ENCODE results near the gene C1S.
"Not testable (repeated sequence)": the region's sequence is repeated elsewhere in the genome, so short reads cannot be mapped to it uniquely, and the experiment has no call there.

The C1S gene

DNA sequence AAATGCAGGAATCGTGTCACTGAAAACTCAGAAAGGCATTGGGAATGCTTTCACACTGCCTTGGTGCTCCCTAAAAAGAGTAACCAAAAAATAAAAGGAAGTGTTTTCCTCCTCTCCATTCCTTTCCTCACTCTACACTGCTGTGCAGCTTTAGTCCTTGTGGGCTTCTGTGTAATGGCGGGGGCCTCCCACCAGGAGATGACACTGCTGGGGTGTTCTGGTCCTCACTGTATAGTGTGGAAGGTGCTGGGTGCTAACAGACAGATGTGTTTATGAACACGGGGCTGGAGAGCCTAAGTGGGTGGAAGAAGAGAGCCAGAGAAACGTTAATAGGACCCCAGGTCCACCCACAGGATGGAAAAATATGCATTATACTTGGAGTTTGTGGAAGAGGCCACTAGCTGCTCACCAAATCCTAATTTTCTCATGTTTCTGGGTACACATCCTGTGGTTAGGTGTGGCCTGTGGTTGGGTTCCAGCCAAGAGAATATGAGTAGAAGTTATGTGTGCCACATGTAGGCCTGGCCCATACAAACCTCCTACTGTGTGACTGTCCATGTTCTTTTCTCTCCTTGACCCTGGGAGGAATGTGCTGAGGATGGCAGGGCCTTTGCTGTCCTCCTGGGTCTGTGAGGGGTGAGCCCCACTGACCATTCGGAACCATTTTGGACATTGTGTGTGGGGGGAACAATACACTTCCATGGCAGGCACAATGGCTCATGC is 14.0 kb upstream of the C1S start:
- no peak for DNase-seq (ENCODE audit: low read depth)

DNA sequence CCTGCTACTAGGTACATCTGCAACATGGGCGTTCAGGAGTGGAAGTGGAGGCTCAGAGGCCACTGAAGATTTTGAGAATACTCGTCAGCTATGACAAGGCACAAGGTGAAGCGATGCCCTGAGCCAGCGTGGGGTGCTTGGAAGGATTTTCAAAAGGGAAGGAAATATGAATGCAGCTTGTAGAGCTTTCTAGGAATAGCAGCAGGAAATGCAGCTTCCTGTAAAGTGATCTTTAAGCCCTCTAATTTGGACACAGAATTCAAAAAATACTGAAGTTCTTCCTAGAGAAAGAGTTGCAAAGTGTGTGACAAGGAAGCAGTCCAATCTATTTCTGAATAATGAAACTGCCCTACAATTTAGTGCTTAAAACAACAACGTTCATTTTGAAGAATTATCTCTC is 13.2 kb upstream of the C1S start:
- DNase-seq (ENCODE audit: low read depth), result no peak

DNA sequence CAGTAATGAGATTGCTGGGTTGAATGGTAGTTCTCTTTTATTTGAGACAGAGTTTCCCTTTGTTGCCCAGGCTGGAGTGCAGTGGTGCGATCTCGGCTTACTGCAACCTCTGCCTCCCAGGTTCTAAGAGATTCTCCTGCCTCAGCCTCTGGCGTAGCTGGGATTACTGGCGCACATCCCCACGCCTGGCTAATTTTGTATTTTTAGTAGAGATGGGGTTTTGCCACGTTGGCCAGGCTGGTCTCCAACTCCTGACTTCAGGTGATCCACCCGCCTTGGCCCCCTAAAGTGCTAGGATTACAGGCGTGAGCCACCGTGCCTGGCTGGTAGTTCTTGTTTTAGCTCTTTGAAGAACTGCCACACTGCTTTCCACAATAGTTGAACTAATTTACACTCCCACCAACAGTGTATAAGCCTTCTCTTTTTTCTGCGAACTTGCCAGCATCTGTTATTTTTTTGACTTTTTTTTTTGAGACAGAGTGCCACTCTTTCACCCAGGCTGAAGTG is 11.0 kb upstream of the C1S start:
- DNase-seq (ENCODE audit: low read depth), result not testable (repeated sequence)

DNA sequence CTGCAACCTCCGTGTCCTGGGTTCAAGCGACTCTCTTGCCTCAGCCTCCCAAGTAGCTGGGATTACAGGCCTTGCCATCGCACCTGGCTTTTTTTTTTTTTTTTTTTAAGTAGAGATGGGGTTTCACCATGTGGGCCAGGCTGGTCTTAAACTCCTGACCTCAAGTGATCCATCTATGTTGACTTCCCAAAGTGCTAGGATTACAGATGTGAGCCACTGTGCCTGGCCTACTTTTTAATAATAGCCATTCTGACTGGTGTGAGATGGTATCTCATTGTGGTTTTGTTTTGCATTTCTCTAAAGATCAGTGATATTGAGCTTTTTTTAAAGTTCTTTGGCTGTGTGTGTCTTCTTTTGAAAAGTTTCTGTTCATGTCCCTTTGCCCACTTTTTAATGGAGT is 10.5 kb upstream of the C1S start:
- not testable (repeated sequence) for DNase-seq (ENCODE audit: low read depth)

DNA sequence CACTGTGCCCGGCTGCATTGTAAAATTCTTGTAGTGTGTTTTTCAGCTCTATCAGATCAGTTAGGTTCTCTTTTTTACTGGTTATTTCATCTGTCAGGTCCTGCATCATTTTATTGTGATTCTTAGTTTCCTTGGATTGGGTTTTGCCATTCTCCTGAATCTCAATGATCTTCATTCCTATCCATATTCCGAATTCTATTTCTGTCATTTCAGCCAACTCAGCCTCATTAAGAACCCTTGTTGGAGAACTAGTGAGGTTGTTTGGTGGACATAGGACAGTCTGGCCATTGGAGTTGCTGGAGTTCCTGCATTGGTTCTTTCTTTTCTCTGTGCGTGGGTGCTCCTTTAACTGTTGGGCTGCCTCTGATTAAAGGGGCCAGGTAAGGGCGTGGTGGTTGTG is 5.6 kb upstream of the C1S start:
- no peak for DNase-seq (ENCODE audit: low read depth)

DNA sequence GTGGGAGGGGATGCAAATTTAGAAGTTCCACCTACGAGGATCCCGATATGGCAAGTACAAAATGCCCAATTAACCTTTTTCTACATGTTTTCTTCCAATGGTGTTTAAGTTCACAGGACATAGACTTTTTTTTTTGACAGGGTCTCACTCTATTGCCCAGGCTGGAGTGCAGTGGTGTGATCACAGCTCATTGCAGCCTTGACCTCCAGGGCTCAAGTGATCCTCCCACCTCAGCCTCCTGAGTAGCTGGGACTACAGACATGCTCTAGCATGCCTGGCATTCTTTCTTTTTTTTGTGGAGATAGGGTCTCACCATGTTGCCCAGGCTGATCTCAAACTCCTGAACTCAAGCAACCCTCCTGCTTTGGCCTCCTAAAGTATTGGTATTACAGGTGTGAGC is 4.8 kb upstream of the C1S start:
- not testable (repeated sequence) for DNase-seq (ENCODE audit: low read depth)

DNA sequence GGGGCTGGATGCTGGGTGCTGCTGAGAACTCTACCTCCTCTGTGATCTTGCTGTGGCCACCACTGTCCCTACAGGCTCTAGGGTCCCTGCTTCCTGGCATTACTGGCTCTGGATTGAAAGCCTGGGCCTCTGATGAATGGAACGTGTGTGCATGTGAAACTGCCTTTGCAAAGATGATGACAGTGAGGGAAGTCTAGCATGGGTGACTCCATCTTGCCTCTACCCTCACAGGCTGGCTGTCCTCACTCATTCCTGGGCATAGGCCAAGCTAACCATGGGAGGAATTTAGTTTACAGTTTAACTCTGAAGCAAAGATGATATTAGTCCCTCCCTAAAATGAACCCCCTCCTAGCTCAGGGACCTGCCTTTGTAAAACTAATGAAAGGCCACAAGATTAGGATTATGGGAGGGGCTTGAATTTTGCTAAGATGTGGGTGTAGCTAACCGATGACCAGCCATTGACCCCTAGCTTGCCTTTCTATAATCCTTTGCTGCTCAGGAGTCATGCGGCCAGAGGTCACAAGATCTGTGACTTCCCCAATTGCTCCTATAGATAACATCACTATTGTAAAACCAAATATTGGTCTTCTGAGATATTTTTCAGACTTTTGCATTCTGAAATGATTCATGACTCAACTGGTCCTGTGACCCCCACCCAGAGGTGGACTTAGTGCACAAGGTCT is 2.2 kb upstream of the C1S start:
- DNase-seq (ENCODE audit: low read depth), result no peak

DNA sequence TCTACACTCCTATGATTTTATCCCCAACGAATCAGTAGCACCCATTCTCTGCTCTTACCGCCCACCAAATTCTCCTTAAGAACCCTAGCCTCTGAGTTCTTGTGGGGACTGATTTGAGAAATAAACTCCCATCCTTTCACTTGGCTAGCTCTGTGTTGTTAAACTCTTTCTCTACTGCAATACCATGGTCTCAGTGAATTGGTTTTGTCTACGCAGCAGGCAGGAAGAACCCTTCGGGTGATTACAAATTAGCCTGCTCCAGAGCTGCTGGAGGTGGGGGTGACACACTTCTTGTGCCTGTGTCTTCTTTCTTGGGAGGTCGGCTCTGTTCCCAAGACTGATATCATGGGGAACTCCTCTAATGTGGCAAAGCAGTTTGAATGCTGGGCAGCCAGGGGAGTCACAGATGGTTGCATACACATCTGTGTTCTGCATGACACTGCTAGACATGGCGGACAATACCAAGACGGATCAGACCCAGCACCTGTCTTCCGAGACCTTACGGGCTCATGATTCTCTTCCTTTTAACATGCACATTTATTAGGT is 1.6 kb upstream of the C1S start:
- DNase-seq (ENCODE audit: low read depth), result no peak

DNA sequence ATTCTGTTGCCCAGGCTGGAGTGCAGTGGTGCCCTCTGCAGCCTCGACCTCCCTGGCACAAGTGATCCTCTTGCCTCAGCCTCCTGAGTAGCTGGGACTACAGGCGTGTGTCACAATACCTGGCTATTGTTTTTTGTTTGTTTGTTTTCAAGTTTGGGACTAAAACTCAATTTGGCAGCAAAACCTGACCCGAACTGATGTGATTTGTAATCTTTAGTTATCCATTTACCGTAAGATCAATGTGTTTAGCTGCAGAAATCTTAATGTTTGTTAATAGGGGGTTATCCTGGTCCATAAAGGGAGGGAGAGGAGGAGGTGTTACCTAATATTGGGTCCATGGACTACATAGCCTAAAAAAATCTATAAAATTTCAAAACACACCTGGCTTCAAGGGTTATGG is 738 bp upstream of the C1S start:
- DNase-seq (ENCODE audit: low read depth), result no peak

DNA sequence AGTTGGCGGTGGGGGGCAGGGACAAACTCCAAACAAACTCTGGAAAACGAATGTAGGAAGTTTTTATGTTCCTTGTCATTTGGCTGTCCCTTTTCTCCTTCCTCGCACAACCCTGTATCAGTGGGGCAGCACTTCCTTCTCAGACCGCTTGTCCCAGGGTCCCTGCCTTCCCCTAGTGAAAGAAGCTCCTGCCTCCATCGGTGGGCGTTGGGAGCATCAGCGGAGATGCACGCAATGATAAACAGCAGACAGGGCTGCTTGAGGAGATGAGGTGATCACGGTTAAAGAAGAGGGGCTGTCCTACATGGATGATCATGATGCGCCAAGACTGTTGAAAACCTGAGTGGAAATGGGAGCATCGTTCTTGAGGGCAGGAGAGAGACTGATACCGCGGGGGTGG is 620 bp downstream of the C1S start:
- DNase-seq (ENCODE audit: low read depth), result no peak

DNA sequence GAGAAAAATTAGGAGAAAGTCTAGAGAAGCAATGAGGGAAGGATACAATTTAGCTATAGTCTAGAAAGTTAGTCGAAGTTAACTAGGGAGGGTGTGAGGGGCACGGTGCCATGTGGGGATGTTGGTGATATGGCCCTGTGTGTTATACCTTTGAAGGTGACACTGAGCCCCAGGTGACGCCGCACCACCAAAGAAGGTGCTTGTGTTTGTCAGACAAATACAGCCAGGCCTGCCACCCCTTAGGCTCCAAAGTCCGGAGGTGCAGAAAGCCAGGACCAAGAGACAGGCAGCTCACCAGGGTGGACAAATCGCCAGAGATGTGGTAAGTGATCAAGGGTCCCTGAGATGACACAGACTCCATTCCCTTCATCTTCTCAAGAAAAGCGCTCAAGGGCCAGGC is 1.1 kb downstream of the C1S start:
- DNase-seq (ENCODE audit: low read depth), result no peak

DNA sequence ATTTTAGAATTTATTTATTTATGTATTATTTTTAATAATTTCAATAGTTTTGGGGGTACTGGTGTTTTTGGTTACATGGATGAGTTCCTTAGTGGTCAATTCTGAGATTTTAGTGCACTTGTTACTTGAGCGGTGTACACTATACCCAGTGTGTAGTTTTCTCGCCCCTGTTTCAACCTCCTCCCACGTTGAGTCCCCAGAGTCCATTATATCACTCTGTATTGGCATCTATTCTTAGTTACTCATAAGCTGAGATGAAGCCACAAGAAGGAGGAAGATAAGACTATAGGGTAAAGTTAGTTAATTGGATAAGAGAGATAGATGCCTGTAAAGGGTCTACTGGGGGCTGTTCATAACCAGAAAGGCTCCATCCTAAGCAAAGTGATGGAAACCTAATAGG is 4.0 kb downstream of the C1S start:
- DNase-seq (ENCODE audit: low read depth), result no peak

DNA sequence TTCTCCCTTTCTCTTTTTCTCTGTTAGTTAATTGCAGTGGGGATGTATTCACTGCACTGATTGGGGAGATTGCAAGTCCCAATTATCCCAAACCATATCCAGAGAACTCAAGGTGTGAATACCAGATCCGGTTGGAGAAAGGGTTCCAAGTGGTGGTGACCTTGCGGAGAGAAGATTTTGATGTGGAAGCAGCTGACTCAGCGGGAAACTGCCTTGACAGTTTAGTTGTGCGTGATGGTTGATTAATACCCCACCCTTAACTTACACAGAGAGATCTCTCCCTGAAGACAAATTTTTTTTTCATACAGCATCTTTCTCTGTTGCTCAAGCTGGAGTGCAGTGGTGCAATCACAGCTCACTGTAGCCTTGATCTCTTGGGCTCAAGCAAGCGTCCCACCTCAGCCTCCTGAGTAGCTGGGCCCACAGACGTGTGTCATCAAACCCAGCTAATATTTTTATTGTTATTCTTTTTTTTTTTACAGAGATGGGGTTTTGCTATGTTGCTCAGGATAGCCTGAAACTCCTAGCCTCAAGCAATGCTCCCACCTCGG is 4.6 kb downstream of the C1S start:
- no peak for DNase-seq (ENCODE audit: low read depth)

DNA sequence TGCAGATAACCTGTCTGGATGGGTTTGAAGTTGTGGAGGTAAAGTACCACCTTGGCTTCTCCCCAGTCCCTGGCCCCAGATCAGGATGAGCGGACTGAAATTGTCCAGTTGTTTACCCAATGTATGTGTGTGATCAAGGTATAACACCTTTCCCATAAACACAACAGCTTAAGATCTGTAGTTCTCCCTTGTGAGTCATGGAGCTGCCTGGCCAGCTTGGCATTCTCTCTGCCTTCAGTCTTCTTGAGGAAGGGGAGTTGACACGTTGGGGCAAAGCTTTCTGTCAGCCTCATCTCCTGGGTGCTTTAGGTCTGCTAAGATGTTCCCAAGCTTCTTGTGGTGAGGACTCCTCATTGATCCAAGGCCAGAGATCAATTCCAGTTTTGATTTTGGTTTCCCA is 6.1 kb downstream of the C1S start:
- DNase-seq (ENCODE audit: low read depth), result no peak

DNA sequence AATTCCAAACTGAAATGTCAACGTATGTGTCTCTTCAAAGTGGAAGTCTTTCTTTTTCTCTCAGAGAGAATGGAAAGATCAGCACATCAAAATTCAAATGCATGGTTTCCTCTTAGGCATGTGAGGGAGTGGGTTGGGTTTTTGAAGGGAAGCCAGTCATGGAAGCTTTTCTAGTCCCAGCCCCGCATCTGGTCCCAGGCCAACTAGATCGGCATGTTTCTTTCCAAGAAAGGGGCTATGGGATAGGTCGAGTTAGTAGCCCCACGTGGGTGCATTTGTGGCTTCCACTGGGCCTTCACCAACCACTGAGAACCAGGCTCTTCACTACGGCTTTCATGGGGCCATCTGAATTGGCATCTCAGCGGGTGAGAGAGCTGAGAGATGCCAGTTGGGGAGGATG is 6.6 kb downstream of the C1S start:
- no peak for DNase-seq (ENCODE audit: low read depth)

DNA sequence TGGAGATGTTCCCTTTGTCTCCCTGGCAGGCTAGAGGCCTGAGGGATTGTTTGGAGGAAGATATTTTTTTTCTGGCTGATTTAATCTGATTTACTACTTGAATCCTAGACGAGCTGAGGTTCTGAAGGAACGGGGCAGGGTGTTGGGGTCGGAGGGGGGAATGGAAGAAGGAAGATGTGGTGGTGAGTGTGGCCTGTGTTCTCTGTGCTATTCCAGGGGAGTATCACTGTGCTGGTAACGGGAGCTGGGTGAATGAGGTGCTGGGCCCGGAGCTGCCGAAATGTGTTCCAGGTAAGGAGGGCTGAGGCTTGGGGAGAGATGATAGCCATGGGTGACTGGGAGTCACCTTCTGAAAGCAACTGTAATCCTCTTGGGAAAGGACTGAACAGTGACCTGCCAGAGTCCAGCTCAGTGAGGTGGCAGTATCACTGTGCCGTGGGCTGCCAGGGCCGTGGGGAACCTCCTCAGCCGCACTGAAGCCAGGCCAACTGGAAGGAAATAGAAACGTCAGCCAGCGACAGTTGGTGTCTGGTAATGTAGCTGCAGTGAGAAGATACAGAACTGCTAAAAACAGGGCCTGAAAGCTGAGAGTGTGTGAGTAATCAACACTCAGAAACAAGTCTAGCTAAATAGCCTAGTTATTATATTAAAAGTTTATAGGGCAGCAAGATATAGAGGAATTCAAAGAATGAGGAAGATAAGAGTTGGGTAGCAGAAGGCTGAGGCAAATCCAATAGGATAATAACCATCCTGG is 7.9 kb downstream of the C1S start:
- no peak for DNase-seq (ENCODE audit: low read depth)

DNA sequence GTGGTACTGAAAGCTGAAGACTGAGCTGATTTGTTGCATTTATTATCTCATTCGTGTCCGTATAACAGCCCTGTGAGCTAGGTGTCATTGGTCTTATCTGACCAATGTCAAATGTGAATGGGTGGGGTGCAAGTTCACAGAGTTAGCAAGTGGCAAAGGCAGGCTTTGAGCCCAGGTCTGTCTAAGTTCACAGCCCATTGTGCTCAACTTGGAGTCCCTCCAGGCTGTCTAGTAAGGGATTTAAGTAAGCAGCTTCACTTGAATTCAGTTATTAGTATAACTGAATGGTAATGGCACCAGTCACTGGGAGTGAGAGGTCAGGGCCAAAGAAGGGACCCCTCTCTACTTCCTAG is 8.5 kb downstream of the C1S start:
- no peak for DNase-seq (ENCODE audit: low read depth)

DNA sequence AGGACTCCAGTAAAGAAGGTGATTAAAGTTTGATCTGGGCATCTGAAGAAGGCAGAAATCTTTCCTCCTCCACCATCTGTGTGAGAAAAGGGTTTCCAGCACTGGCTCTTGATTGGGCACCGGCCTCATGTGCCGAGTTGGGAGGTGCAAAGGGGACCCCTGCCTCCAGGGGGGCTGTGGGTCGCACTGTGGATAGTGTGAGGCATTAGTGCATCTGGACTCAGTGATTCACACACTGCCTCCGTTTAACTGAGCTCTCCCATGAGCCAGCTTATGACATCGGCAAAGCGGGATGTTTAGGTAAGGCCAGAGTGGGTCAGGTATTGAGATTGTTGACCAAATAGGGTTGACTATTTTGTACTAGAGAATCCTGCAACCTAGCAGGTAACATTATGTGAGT is 8.9 kb downstream of the C1S start:
- DNase-seq (ENCODE audit: low read depth), result no peak

DNA sequence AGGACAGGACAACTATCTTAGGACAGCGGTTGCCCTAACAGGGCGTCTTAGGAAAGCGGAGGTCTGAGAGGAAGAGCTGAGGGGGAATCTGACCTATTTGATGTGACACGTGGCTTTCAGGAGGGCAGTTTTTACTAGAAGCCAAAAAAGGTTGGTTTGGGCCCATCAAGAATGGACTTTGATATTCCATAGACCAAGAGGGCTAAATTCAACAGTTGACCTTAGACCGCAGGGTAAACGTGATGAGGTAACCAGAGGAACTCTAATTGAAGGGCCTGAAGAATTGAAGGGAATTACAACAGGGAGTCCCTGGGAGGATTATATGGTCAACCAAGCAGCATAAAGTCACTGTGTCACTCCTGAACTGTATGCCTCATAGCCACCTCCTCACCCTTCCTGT is 11.5 kb downstream of the C1S start:
- DNase-seq (ENCODE audit: low read depth), result no peak

DNA sequence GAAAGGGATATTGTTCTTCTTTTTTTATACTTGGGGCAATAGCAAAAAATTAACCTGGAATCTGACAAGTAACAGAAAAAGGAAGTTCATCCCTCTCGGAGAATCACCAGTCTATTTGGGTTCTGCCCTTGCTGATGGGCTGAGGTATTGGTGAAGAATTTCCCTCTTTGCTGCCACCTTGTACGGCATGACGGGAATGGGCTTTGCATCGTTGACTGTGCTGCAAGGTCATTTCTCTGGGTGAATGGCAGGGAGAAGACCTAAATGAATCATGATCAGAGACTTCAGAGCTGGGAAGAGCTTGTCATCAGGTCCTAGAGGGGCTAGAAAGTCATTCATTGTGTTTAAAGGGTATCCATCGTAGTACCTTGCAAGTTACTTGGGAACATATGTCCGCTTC is 12.0 kb downstream of the C1S start:
- no peak for DNase-seq (ENCODE audit: low read depth)

DNA sequence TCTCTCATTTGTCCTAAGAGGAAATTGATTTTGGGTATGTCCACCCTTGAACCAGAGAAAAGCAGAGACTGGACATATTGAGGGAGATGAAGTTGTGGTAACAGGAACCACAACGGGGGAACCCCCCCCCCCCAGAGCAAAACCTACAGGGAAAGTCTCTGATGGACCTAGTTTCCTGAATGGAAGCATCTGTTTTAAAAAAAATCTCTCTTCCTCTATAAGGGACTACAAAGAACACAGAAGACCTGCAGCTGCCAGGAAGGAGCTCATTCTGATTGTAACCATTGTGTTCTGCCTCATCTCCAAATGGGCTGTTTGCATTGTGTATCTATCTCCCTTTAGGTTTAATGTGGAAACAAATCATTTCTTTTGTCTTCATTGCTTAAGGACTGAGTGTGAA is 13.4 kb downstream of the C1S start:
- DNase-seq (ENCODE audit: low read depth), result no peak

DNA sequence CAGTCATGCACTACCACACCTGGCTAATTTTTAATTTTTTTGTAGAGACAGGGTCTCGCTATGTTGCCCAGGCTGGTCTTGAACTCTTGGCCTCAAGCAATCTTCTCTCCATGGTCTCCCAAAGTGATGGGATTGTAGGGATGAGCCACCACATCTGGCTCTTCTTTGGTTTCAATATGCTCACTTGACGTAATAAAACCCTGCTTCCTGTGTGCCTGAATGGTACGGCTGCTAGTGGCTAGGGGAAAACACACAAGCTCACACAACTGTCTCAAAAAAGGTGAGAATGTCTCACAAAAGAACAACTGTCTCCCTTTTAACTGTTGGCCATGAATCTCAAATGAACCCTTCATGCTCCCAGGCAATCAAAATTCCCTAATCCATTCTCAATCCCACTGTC is 15.0 kb downstream of the C1S start:
- DNase-seq (ENCODE audit: low read depth), result no peak

DNA sequence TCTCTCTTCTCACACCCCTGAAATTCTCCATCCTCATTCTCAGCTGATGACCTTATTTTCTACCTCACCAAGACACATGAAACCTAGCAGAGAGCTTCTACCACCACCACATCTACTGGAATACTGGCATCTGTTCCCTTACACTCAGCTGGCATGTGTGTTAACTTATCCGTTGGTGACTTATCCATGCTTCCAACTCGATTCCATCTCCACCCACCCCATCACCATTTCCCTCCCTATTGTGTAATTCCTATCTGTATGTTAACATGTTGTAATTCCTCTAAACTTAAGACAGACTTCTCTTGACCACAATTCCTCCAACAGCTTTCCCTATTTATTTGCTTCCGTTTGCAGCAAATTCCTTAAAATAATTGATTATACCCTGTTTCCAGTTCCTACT is 15.4 kb downstream of the C1S start:
- no peak for DNase-seq (ENCODE audit: low read depth)
